GM19455 (cell line): ENCODE data around the gene LYSMD3.
A peak's percentile ranks its signal among the peaks of the same experiment; 100 is the strongest.

Source experiments
- ATAC-seq: cut with Tn5 transposase; IDR thresholded peaks from one replicate; pipeline ENCODE4 v1.9.1; 2021; ENCODE audit not compliant: unreplicated experiment

LYSMD3 gene

GRCh38 chr5:90483206-90483605, 46.2 kb downstream of the LYSMD3 start:
- ATAC-seq = no peak

- ATAC-seq = no peak
These were observed 48.7 kb downstream of the LYSMD3 start for GRCh38 chr5:90480699-90481098.

GRCh38 chr5:90479611-90480385, 49.6 kb downstream of the LYSMD3 start:
- ATAC-seq = no peak

- ATAC-seq = no peak
These were observed 51.7 kb downstream of the LYSMD3 start for GRCh38 chr5:90477621-90478215.

GRCh38 chr5:90477073-90477472, 52.3 kb downstream of the LYSMD3 start:
- ATAC-seq = no peak

- ATAC-seq = no peak
These were observed 53.0 kb downstream of the LYSMD3 start for GRCh38 chr5:90476391-90476790.

GRCh38 chr5:90475436-90475980, 53.9 kb downstream of the LYSMD3 start:
- ATAC-seq = no peak

- peak; percentile 90 for ATAC-seq
These were observed 54.9 kb downstream of the LYSMD3 start, which contains the start of the genes MBLAC2 and POLR3G for GRCh38 chr5:90474235-90475107. TSS of gene MBLAC2 (minus strand) at chr5:90474771. CDS start at chr5:90474292, 479 bp downstream. TSS of gene POLR3G (plus strand) at chr5:90474864. CDS start at chr5:90485568, 10,704 bp downstream.

- peak; percentile 14 for ATAC-seq
These were observed 55.8 kb downstream of the LYSMD3 start for GRCh38 chr5:90473396-90474234.

GRCh38 chr5:90472783-90473395, 56.5 kb downstream of the LYSMD3 start:
- peak; percentile 6 for ATAC-seq
